H9 (cell line): ENCODE data around the gene FANCI. TPM values are rescaled to one million over a fixed set of nuclear protein-coding genes. Genes with fewer than 3 reads are reported as not detected.

ENCODE experiments used
- DNase-seq: peaks from one replicate; pipeline ENCODE4 v3.0.0-alpha.2; 2017
- H2AFZ ChIP-seq: one replicate; pipeline ENCODE4 v1.6.1; 2013; ENCODE audit warnings: mild to moderate bottlenecking, low read length, control low read depth, moderate library complexity
- H2AK5ac ChIP-seq: 2 replicates; pipeline ENCODE4 v1.6.1; 2013; ENCODE audit warnings: low read length, control low read depth, mixed read lengths; ENCODE audit not compliant: insufficient read length
- H2BK120ac ChIP-seq: one replicate; pipeline ENCODE4 v1.6.1; 2013; ENCODE audit warnings: low read depth, mild to moderate bottlenecking, low read length, control low read depth, inconsistent platforms; ENCODE audit not compliant: poor library complexity, severe bottlenecking
- H2BK12ac ChIP-seq: 2 replicates; pipeline ENCODE4 v1.6.1; 2013; ENCODE audit warnings: low read length, control low read depth, mixed read lengths, low read depth; ENCODE audit not compliant: insufficient read length
- H2BK15ac ChIP-seq: 2 replicates; pipeline ENCODE4 v1.6.1; 2013; ENCODE audit warnings: low read depth, low read length, control low read depth
- H2BK20ac ChIP-seq: one replicate; pipeline ENCODE4 v1.6.1; 2013; ENCODE audit warnings: low read depth, mild to moderate bottlenecking, low read length, control low read depth, inconsistent platforms; ENCODE audit not compliant: poor library complexity, severe bottlenecking
- H2BK5ac ChIP-seq: 2 replicates; pipeline ENCODE4 v1.6.1; 2013; ENCODE audit warnings: low read length, control low read depth, mixed read lengths; ENCODE audit not compliant: insufficient read length
- H3K14ac ChIP-seq: 2 replicates; pipeline ENCODE4 v1.6.1; 2013; ENCODE audit warnings: low read length, control low read depth; ENCODE audit not compliant: insufficient read depth
- H3K18ac ChIP-seq: 2 replicates; pipeline ENCODE4 v1.6.1; 2013; ENCODE audit warnings: low read depth, mild to moderate bottlenecking, mixed read lengths, low read length, control low read depth; ENCODE audit not compliant: insufficient read length
- H3K23ac ChIP-seq: 2 replicates; pipeline ENCODE4 v1.6.1; 2013; ENCODE audit warnings: low read length, control low read depth, mixed read lengths, low read depth; ENCODE audit not compliant: insufficient read length
- H3K23me2 ChIP-seq: 2 replicates; pipeline ENCODE4 v1.6.1; 2013; ENCODE audit warnings: low read depth, mild to moderate bottlenecking, mixed read lengths, low read length, control low read depth; ENCODE audit not compliant: insufficient read length, poor library complexity, severe bottlenecking
- H3K27ac ChIP-seq: 2 replicates; pipeline ENCODE4 v1.5.1; 2013; ENCODE audit warnings: low read length, control low read depth, mixed read lengths, low read depth; ENCODE audit not compliant: insufficient read length
- H3K27me3 ChIP-seq: 2 replicates; pipeline ENCODE4 v1.6.1; 2013; ENCODE audit warnings: low read length, control low read depth, inconsistent platforms; ENCODE audit not compliant: insufficient read depth
- H3K4ac ChIP-seq: 2 replicates; pipeline ENCODE4 v1.6.1; 2013; ENCODE audit warnings: low read depth, mild to moderate bottlenecking, control low read depth, inconsistent platforms, low read length, moderate library complexity
- H3K4me1 ChIP-seq: 2 replicates; pipeline ENCODE4 v1.6.1; 2013; ENCODE audit warnings: low read length, control low read depth, inconsistent platforms; ENCODE audit not compliant: insufficient read depth
- H3K4me2 ChIP-seq: 2 replicates; pipeline ENCODE4 v1.6.1; 2013; ENCODE audit warnings: low read length, control low read depth, mixed read lengths; ENCODE audit not compliant: insufficient read length, insufficient read depth
- H3K56ac ChIP-seq: 2 replicates; pipeline ENCODE4 v1.6.1; 2013; ENCODE audit warnings: low read depth, mild to moderate bottlenecking, mixed read lengths, low read length, control low read depth; ENCODE audit not compliant: insufficient read length
- H3K79me1 ChIP-seq: 2 replicates; pipeline ENCODE4 v1.6.1; 2013; ENCODE audit warnings: low read depth, mild to moderate bottlenecking, moderate library complexity, low read length, control low read depth, inconsistent platforms; ENCODE audit not compliant: insufficient read depth, poor library complexity, severe bottlenecking
- H3K79me2 ChIP-seq: 2 replicates; pipeline ENCODE4 v1.6.1; 2013; ENCODE audit warnings: low read length, control low read depth, inconsistent platforms; ENCODE audit not compliant: insufficient read depth
- H3K9ac ChIP-seq: 2 replicates; pipeline ENCODE4 v1.6.1; 2013; ENCODE audit warnings: low read length, control low read depth, mixed read lengths; ENCODE audit not compliant: insufficient read length; ENCODE audit errors: extremely low read depth
- H3K9me3 ChIP-seq: one replicate; pipeline ENCODE4 v1.6.1; 2013; ENCODE audit warnings: low read depth, low read length, inconsistent platforms; ENCODE audit not compliant: control insufficient read depth
- H3T11ph ChIP-seq: one replicate; pipeline ENCODE4 v1.6.1; 2013; ENCODE audit warnings: mild to moderate bottlenecking, low read length, control low read depth, inconsistent platforms
- H4K20me1 ChIP-seq: one replicate; pipeline ENCODE4 v1.6.1; 2013; ENCODE audit not compliant: control insufficient read depth, insufficient read length, insufficient read depth
- H4K5ac ChIP-seq: 2 replicates; pipeline ENCODE4 v1.6.1; 2013; ENCODE audit warnings: low read depth, mild to moderate bottlenecking, mixed read lengths, low read length, control low read depth; ENCODE audit not compliant: insufficient read length
- H4K8ac ChIP-seq: replicated peaks from 2 replicates; pipeline ENCODE4 v1.6.1; 2013; ENCODE audit warnings: low read length, control low read depth, mixed read lengths, low read depth; ENCODE audit not compliant: insufficient read length
- H4K91ac ChIP-seq: 2 replicates; pipeline ENCODE4 v1.6.1; 2013; ENCODE audit warnings: low read depth, mild to moderate bottlenecking, moderate library complexity, mixed read lengths, low read length, control low read depth; ENCODE audit not compliant: insufficient read length
- H3K27ac Mint-ChIP-seq, 3 experiments: 2 replicates in 2 of 3; 3 replicates in 1 of 3; pipeline ENCODE4 v1.8.0; 2020 to 2021; ENCODE audit warnings: mixed read lengths in 3 of 3, mild to moderate bottlenecking in 1 of 3, moderate library complexity in 1 of 3
- H3K27me3 Mint-ChIP-seq: 2 replicates; pipeline ENCODE4 v1.8.0; 2021; ENCODE audit warnings: low read depth, mild to moderate bottlenecking, moderate library complexity, mixed read lengths
- H3K36me3 Mint-ChIP-seq, 3 experiments: 2 replicates in 2 of 3; 3 replicates in 1 of 3; pipeline ENCODE4 v1.8.0; 2020 to 2021; ENCODE audit warnings: low read depth in 3 of 3, mixed read lengths in 3 of 3; ENCODE audit not compliant: insufficient read depth in 1 of 3
- H3K4me1 Mint-ChIP-seq, 2 experiments: 2 replicates each; pipeline ENCODE4 v1.8.0; 2020; ENCODE audit warnings: mixed read lengths in 2 of 2
- H3K4me3 Mint-ChIP-seq, 2 experiments: 2 replicates in 1 of 2; 3 replicates in 1 of 2; pipeline ENCODE4 v1.8.0; 2020 to 2021; ENCODE audit warnings: mild to moderate bottlenecking in 2 of 2, mixed read lengths in 2 of 2, moderate library complexity in 1 of 2
- H3K9me3 Mint-ChIP-seq, 2 experiments: 2 replicates in 1 of 2; 3 replicates in 1 of 2; pipeline ENCODE4 v1.8.0; 2020; ENCODE audit warnings: mild to moderate bottlenecking in 2 of 2, mixed read lengths in 2 of 2, moderate library complexity in 1 of 2
- CTCF ChIP-seq: fragments of 200-600 bp; sonication (generic); conservative IDR thresholded peaks from 3 replicates; pipeline ENCODE4 v1.8.0; 2021; ENCODE audit warnings: antibody characterized with exemption, mild to moderate bottlenecking
- WGBS: extraction: QIAGEN DNeasy Blood & Tissue Kit; methylation state at CpG from one replicate; pipeline ENCODE4 v1.1.7; 2013; ENCODE audit warnings: missing lambda C conversion rate, low lambda C conversion rate, mixed read lengths; ENCODE audit not compliant: insufficient read length; ENCODE audit errors: extremely low coverage; 5-methylcytosine and 5-hydroxymethylcytosine counted together
- total RNA-seq: library from RNA; stranded (reverse); gene quantifications from 2 replicates; pipeline ENCODE4 v1.2.1, GENCODE V29; 2021

The FANCI gene
- total RNA-seq, 1 experiment from 2014 or later, result 106 TPM

DNA sequence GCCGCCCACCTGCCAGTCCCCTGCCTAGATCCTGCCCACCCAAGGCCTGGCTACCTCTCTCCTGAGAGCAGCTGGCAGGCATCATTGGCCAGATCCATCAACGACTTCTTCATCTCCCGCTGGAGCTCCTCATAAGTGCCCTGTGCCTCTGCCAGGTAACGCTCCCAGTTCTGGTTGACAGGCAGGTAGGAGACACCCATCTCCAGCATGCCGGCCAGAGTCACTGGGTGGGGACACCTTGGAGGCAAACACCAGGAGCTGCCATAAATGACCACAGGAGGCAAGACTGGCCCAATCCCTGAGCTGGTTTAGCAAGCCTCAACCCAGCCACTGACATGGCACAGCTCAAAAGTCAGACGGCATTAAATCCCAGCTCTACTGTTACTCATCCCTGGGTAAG is 83.3 kb downstream of the FANCI start:
- H3K4ac ChIP-seq, result no peak overlapping the region
- H3K18ac ChIP-seq, result no peak overlapping the region
- H3K9ac ChIP-seq, result no peak overlapping the region
- no peak overlapping the region for H2BK15ac ChIP-seq
- H4K20me1 ChIP-seq, result no peaks in the 10 kb centered on the region
- no peak overlapping the region for H3K56ac ChIP-seq
- no peak overlapping the region for H3K14ac ChIP-seq
- H3K4me1 Mint-ChIP-seq, result peaks cover 9 to 10% of the 10 kb centered on the region in 2 experiments
- H3K4me1 ChIP-seq, result no peaks in the 10 kb centered on the region
- H3K23me2 ChIP-seq, result no peaks in the 10 kb centered on the region
- H3K27ac ChIP-seq, result no peak overlapping the region
- WGBS, result no CpG with 5 or more reads among the region's 6 CpGs
- H3K27me3 ChIP-seq, result no peaks in the 10 kb centered on the region
- no peak overlapping the region for H3K4me2 ChIP-seq
- H3K9me3 ChIP-seq, result no peaks in the 10 kb centered on the region
- no peak overlapping the region for H2AFZ ChIP-seq
- no peaks in the 10 kb centered on the region for H3K9me3 Mint-ChIP-seq
- H3K79me2 ChIP-seq, result no peaks in the 10 kb centered on the region
- H4K91ac ChIP-seq, result no peak overlapping the region
- H2BK20ac ChIP-seq, result no peak overlapping the region
- peak overlapping the region in 1 of 3 experiments; percentile 60; a peak in 1 of 7 replicates for H3K27ac Mint-ChIP-seq
- no peak for DNase-seq
- H3K79me1 ChIP-seq, result no peaks in the 10 kb centered on the region
- no peak overlapping the region for H2BK12ac ChIP-seq
- H2BK120ac ChIP-seq, result no peak overlapping the region
- H3K36me3 Mint-ChIP-seq, result peaks cover 73 to 97% (median 97%) of the 10 kb centered on the region in 3 experiments; a peak in 6 of 7 replicates
- H3K4me3 Mint-ChIP-seq, result no peak overlapping the region
- TF ChIP-seq CTCF, result no peak
- no peak overlapping the region for H4K5ac ChIP-seq
- no peaks in the 10 kb centered on the region for H3K27me3 Mint-ChIP-seq
- no peak overlapping the region for H3T11ph ChIP-seq
- no peak overlapping the region for H4K8ac ChIP-seq
- no peak overlapping the region for H3K23ac ChIP-seq
- no peak overlapping the region for H2BK5ac ChIP-seq
- H2AK5ac ChIP-seq, result no peak overlapping the region
